ENCODE measurements around the gene ZWILCH. TPM values are rescaled to one million over a fixed set of nuclear protein-coding genes. Genes with fewer than 3 reads are reported as not detected.
A peak's percentile ranks its signal among the peaks of the same experiment; 100 is the strongest.

The ZWILCH gene
- total and polyA plus RNA-seq, 4 donors: 1.5 to 11.3 (median 2.9) TPM

GRCh38 chr15:66497502-66498455 lies 7.3 kb upstream of the ZWILCH start, which contains the start of gene SNAPC5:
Gene SNAPC5 (minus strand): TSS chr15:66497762. CDS start chr15:66497731, 31 bp downstream.
- no peaks in the 10 kb centered on the region for H3K27me3 ChIP-seq (ENCODE audit: control insufficient read depth in 4 of 4, insufficient read depth in 4 of 4, low read length in 3 of 4)
- TF ChIP-seq ATF3 (IDR thresholded peaks at IDR 0.05) (peak; percentile 59), NR2F2 (IDR thresholded peaks at IDR 0.05) (no peak), RXRA (IDR thresholded peaks at IDR 0.05) (peak in 1 of 2 donors; percentile 32), HNF4G (IDR thresholded peaks at IDR 0.05) (no peak), EGR1 (IDR thresholded peaks at IDR 0.05; ENCODE audit: low read depth in 2 of 2) (no peak), HNF4A (conservative IDR thresholded peaks at IDR 0.05) (no peak), ZBTB33 (IDR thresholded peaks at IDR 0.05) (no peak), RAD21 (IDR thresholded peaks at IDR 0.05) (peak; percentile 84 to 89), YY1 (IDR thresholded peaks at IDR 0.05) (peak; percentile 77), GABPA (IDR thresholded peaks at IDR 0.05 in 1 of 2, conservative IDR thresholded peaks at IDR 0.05 in 1 of 2) (peak in 1 of 2 donors; percentile 89), JUND (IDR thresholded peaks at IDR 0.05) (peak; percentile 67 to 72), FOXA1 (IDR thresholded peaks at IDR 0.05) (no peak), REST (IDR thresholded peaks at IDR 0.05) (peak; percentile 29), SP1 (IDR thresholded peaks at IDR 0.05) (peak; percentile 42), CTCF (IDR thresholded peaks at IDR 0.05; ENCODE audit: low read depth, low read length, missing input control) (peak; percentile 92), MAX (IDR thresholded peaks at IDR 0.05) (peak; percentile 77), TAF1 (conservative IDR thresholded peaks at IDR 0.05) (no peak), FOXA2 (IDR thresholded peaks at IDR 0.05) (no peak)
- H3K9me3 ChIP-seq (ENCODE audit: control insufficient read depth in 4 of 4, low read length in 3 of 4): no peaks in the 10 kb centered on the region
- H3K4me3 ChIP-seq (ENCODE audit: low read depth in 1 of 3, low read length in 3 of 3): peak within 1 kb of the TSS; percentile 74 to 95 (median 85)
- peak within 1 kb of the TSS; percentile 41 to 90 for H3K9ac ChIP-seq (ENCODE audit: low read depth in 1 of 2, low read length in 2 of 2)
- peak within 1 kb of the TSS; percentile 78 to 92 for H3K27ac ChIP-seq (ENCODE audit: low read depth in 1 of 2, low read length in 2 of 2)
- H3K4me1 ChIP-seq (ENCODE audit: control insufficient read depth in 4 of 4, insufficient read depth in 4 of 4, low read length in 3 of 4): peaks cover 3 to 51% (median 43%) of the 10 kb centered on the region in 4 donors
- 5% methylated on average over 43 of the region's 43 CpGs for WGBS
- DNase-seq (ENCODE audit: low spot score): peak; percentile 97
- H3K36me3 ChIP-seq (ENCODE audit: control insufficient read depth in 4 of 4, insufficient read depth in 3 of 4, low read depth in 1 of 4, low read length in 3 of 4): peaks cover 9 to 63% (median 50%) of the 10 kb centered on the region in 4 donors
